Activated CD4-positive, alpha-beta T cell treated with anti-CD3 and anti-CD28 coated beads for 36 hours (primary cell): ENCODE measurements around the gene MEN1. TPM values are rescaled to one million over a fixed set of nuclear protein-coding genes. Genes with fewer than 3 reads are reported as not detected.
A peak's percentile ranks its signal among the peaks of the same experiment; 100 is the strongest.

Experiments used
- ATAC-seq: fragments of 200-7000 bp; cut with Tn5 transposase; one replicate; pipeline ENCODE4 v1.10.0; 2021; ENCODE audit warnings: mild to moderate bottlenecking, moderate library complexity
- CTCF ChIA-PET: fragments of 350-600 bp; sonication (Branson Sonifier 250); formaldehyde crosslinking; loops from one replicate; lab custom pipeline; 2021; ENCODE audit warnings: antibody characterized with exemption; lab: Charles Lee
- POLR2A ChIA-PET: fragments of 350-600 bp; sonication (Branson Sonifier 250); formaldehyde crosslinking; loops from one replicate; lab custom pipeline; 2021; ENCODE audit warnings: antibody characterized with exemption, inconsistent platforms; lab: Charles Lee
- DNase-seq: peaks from one replicate; pipeline ENCODE4 v3.0.0-alpha.2; 2020
- H3K27ac Mint-ChIP-seq: one replicate; pipeline ENCODE4 v1.8.0; 2021; ENCODE audit warnings: mixed read lengths
- H3K27me3 Mint-ChIP-seq: one replicate; pipeline ENCODE4 v1.8.0; 2021; ENCODE audit warnings: mixed read lengths
- H3K36me3 Mint-ChIP-seq: one replicate; pipeline ENCODE4 v1.8.0; 2021; ENCODE audit warnings: low read depth, mixed read lengths
- H3K4me1 Mint-ChIP-seq: one replicate; pipeline ENCODE4 v1.8.0; 2021; ENCODE audit warnings: mixed read lengths
- H3K4me3 Mint-ChIP-seq: one replicate; pipeline ENCODE4 v1.8.0; 2021; ENCODE audit warnings: mild to moderate bottlenecking, moderate library complexity, mixed read lengths
- H3K9me3 Mint-ChIP-seq: one replicate; pipeline ENCODE4 v1.8.0; 2021; ENCODE audit warnings: low read depth, mixed read lengths
- intact Hi-C, 2 experiments: fragments of 100-400 bp; cut with DNase I in 1 of 2; cut with micrococcal nuclease in 1 of 2; formaldehyde crosslinking; loops; one replicate each; pipeline versions ENCODE4 v1.14.2 to v1.15.1; 2022 to 2024; cut with DNase I, micrococcal nuclease
- total RNA-seq, 2 experiments: library from RNA; stranded (reverse); gene quantifications; one replicate each; pipeline ENCODE4 v1.2.3, GENCODE V29; 2021

Gene MEN1
- total RNA-seq, 2 experiments from 2014 or later: 34.8 to 38.5 TPM

DNA sequence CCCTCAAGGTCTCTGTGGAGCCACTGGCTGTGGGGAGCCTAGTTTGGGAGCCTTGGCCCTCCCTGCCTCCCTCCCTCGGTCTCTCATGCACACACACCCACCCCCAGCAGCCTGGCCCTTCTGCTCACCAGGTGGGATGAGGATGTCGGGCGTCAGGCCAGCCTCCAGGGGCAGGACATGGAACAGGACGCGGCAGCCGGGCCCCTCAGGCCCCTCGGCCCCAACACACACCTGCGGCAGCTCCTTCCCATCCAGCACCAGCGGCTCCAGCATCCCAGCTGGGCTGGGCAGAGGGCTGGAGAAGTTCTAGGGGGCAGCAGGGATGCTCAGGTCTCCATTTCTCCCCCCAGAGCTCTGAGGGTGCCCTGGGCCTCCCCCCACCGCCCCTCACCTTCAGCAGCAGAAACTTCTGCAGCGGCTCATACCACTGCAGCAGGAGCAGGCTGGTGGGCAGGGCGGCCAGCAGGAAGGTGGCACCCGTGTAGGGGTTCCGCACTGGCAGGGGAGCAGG lies 18.5 kb downstream of the MEN1 start:
- Mint-ChIP-seq H3K4me3 (no peak overlapping the region), H3K27ac (no peak overlapping the region), H3K27me3 (no peaks in the 10 kb centered on the region), H3K9me3 (no peaks in the 10 kb centered on the region), H3K4me1 (peaks cover 14% of the 10 kb centered on the region), H3K36me3 (peaks cover 15% of the 10 kb centered on the region)
- intact Hi-C loops: no loop called here
- ATAC-seq (no peak), DNase-seq (no peak)
- POLR2A ChIA-PET: interaction anchor here (1.1 kb wide), 1 partner anchor 13 kb away, joined by 3 read pairs; the partner anchor contains the start of gene SF1
- CTCF ChIA-PET: interaction anchor here (0.7 kb wide), 1 partner anchor 310 kb away, joined by 3 read pairs; no protein-coding TSS in a partner anchor

DNA sequence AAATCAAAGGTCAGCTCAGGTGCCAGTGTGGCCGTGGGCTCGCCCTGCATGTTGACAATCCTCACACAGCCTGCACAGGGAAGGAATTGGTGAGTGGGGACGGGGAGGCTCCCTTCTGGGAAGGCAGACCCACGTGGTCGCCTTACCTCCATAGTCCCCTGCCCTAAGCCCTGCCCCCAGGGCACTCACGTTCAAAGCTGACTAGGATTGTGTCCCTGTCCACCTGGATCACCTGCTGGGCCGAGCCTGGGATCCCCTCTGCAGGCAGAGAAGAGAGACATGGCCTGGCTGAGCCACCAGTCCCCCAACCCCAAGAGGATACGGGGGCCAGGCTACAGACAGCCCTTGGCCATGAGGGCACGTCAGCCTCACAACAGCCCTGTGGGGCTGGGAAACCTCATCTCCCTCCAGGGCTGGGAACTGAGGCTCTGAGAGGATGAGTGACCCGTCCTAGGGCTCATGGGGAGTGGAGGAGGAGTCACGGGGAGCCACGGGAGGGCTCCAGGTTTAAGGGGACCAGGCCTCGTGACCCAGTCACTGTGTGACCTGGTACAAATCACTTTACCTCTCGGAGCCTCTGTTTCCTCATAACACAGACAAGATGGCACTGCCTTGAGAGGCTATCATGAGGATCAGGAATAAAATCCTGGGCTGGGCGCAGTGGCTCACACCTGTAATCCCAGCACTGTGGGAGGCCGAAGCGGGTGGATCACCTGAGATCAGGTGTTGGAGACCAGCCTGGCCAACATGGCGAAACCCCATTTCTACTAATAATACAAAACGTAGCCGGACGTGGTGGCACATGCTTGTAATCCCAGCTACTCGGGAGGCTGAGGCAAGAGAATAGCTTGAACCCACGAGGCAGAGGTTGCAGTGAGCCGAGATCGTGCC lies 19.9 kb downstream of the MEN1 start:
- peaks cover 14% of the 10 kb centered on the region for H3K4me1 Mint-ChIP-seq
- peaks cover 8% of the 10 kb centered on the region for H3K36me3 Mint-ChIP-seq
- no peak for ATAC-seq
- no peaks in the 10 kb centered on the region for H3K27me3 Mint-ChIP-seq
- intact Hi-C loops: no loop called here
- no peak for DNase-seq
- H3K9me3 Mint-ChIP-seq: no peaks in the 10 kb centered on the region
- CTCF ChIA-PET: no interaction called here
- H3K27ac Mint-ChIP-seq: no peak overlapping the region
- H3K4me3 Mint-ChIP-seq: no peak overlapping the region
- POLR2A ChIA-PET: interaction anchor here (1.1 kb wide), 1 partner anchor 12 kb away, joined by 3 read pairs; the partner anchor contains the start of gene SF1

DNA sequence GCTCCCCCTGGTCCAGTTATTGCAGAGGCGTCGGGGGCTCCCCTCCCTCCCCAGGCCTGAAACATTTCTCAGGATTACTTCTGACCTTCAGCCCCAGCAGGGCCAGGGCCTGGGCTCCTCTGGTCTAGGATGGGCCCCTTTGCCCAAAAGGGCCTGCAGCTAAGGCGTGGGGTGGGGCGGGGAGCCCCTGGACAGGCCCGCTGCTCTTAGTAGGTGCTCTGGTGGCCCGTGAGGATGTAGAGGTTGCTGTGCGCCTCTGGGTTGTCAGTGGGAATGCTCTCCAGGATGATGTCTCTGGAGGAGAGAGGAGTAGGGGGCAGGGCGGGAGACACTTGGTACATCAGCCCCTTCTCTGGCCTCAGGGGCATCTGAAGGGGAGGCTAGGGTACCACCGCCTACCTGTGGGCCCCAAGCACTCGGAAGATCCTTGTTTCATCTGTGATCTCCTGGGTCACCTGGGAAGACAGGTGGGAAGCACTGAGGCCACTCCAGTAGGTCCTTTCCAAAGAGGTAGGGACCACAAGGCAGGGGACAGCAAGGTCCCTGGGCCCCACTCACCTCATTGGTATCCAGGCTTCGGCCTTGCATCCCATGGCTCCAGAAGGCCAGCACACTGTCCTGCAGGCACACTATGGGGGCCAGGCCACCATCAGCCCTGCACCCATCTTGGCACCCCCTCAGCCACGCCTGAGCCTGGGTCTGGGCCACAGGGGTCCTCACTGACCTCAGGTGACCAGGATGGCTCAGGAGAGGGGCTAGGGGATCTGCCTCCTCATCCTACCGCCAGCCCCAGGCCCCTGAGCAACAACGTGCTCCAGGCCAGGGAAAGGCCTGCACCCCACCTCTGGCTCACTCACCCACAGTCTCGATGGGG lies 20.8 kb downstream of the MEN1 start:
- ATAC-seq: no peak

DNA sequence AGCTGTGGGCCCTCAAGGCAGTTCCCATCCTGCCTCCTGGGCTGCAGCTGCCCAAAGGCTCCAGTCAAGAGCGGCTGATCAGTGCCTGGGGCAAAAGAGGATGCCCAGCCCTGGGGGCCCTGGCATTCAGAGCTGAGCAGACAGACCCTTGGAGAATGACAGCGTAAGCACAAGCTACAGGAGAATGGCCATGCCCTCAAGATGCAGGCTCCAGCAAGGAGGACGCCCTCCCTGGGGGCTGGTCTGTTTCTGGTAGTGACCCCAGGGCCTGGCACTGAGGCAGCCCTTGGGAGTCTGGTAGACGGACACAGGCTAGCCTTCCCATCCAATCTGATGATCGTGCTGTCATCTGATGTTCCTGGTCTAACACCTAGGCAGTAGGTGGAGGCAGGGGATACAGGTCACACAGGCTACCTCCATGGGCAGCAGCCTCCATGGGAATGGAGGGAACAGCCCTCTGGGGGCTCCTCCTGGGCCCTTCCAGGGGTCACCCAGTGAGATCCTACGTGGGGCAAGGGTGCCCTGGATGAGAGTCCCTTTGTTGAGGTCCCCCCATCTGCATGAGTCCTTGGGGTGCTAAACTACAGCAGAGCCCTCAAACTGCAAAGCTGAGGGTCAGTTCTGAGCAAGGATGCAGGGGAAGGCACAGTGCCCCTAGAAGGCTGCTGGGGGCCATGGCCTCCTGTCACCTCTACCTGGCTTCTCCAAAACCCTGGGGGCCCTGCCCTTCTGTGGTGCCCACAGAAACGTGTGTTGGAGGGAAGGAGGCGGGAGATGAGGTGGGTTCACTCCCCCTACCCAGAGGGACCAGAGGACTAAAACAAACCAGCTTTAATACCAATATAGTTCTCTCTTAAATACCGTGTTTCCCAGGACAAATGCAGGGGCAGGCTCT lies 21.8 kb downstream of the MEN1 start:
- ChIA-PET POLR2A (no interaction called here), CTCF (interaction anchor here (0.5 to 1.8 kb wide), 6 partner anchors 11 to 25 kb away, joined by 3 to 5 read pairs (median 3); partner anchors contain the start of gene MEN1)
- Mint-ChIP-seq H3K4me1 (peaks cover 10% of the 10 kb centered on the region), H3K36me3 (peaks cover 8% of the 10 kb centered on the region), H3K9me3 (no peaks in the 10 kb centered on the region), H3K27me3 (no peaks in the 10 kb centered on the region), H3K4me3 (no peak overlapping the region), H3K27ac (no peak overlapping the region)
- intact Hi-C loops: no loop called here
- DNase-seq: no peak
- ATAC-seq: no peak

More for the DNA sequence above, 20.8 kb downstream of the MEN1 start:
- ChIA-PET CTCF (no interaction called here), POLR2A (no interaction called here)
- Mint-ChIP-seq H3K9me3 (no peaks in the 10 kb centered on the region), H3K27me3 (no peaks in the 10 kb centered on the region), H3K27ac (no peak overlapping the region), H3K36me3 (peaks cover 8% of the 10 kb centered on the region), H3K4me3 (no peak overlapping the region), H3K4me1 (peaks cover 16% of the 10 kb centered on the region)
- no peak for DNase-seq
- intact Hi-C loops: no loop called here

DNA sequence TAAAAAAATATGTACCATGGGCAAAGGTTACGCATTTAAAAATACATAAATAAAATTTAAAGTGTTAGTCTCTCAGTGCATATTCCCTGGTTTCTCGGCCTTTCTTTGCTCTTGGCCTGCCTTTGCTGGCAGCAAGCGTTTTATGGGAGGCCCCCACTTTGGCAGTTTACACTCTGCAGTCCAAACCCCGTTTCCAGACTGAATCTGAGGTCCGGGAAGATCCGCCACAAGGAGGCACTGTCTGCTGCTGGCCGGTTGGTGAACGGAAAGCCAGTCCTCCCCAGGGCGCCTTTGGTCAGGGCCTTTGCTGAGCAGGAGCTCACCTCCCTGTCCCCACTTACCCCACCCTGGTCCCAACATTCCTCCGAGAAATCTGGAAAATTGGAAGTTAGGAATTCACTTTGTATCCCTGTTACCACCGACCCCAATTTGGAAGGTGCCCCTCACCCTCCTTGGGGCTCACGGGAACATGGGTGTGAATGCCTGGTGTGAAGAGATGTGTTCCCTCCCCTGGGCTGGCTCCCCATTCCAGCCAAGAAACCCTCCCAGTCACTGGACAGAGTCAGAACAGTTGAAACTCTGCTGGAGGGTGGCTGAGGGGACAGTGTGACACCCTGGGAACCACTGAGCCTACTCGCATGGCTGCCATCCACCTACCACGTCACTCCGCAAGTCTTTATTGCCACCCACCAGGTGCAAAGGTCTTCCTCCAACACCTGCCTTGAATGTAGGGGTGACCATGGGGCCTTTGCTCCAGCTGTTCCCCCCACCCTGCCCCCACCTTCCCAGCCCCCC lies 22.6 kb downstream of the MEN1 start:
- no peaks in the 10 kb centered on the region for H3K27me3 Mint-ChIP-seq
- POLR2A ChIA-PET: no interaction called here
- H3K4me1 Mint-ChIP-seq: peaks cover 9% of the 10 kb centered on the region
- no peaks in the 10 kb centered on the region for H3K9me3 Mint-ChIP-seq
- ATAC-seq: peak; percentile 78
- no peak overlapping the region for H3K27ac Mint-ChIP-seq
- intact Hi-C loops: loop anchor here in 1 of 2 experiments (1.0 kb wide), 1 partner anchor 107 kb away; no protein-coding TSS in a partner anchor
- H3K4me3 Mint-ChIP-seq: no peak overlapping the region
- CTCF ChIA-PET: interaction anchor here (0.5 to 1.8 kb wide), 7 partner anchors 10 to 26 kb away, joined by 3 to 5 read pairs (median 3); partner anchors contain the start of gene MEN1
- peak; percentile 79 for DNase-seq
- H3K36me3 Mint-ChIP-seq: peaks cover 8% of the 10 kb centered on the region

DNA sequence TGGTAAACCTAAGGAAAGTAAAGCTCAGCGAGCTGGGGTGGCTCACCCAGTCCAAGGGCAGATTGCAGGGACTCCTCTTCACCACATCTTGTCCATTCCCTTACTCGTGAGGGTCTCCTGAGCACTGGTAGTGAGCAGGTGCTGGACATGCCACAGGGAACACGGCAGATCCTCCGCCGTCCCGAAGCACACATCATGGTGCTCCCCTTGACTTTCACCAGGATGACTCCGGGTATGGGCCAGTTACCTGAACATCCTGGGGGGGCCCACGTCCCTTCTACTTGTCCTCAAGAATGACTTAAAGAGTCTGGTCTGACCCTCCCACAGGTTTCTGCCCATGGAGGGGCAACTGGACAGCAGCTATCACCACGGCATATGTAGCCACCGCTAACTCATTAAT lies 24.0 kb downstream of the MEN1 start:
- H3K9me3 Mint-ChIP-seq: no peaks in the 10 kb centered on the region
- intact Hi-C loops: no loop called here
- CTCF ChIA-PET: interaction anchor here (0.6 to 1.9 kb wide), 6 partner anchors 13 to 101 kb away, joined by 3 to 6 read pairs (median 4); no protein-coding TSS in a partner anchor
- no peak for ATAC-seq
- POLR2A ChIA-PET: no interaction called here
- H3K4me1 Mint-ChIP-seq: peaks cover 11% of the 10 kb centered on the region
- no peak for DNase-seq
- H3K4me3 Mint-ChIP-seq: no peak overlapping the region
- H3K36me3 Mint-ChIP-seq: peaks cover 6% of the 10 kb centered on the region
- no peak overlapping the region for H3K27ac Mint-ChIP-seq
- no peaks in the 10 kb centered on the region for H3K27me3 Mint-ChIP-seq

DNA sequence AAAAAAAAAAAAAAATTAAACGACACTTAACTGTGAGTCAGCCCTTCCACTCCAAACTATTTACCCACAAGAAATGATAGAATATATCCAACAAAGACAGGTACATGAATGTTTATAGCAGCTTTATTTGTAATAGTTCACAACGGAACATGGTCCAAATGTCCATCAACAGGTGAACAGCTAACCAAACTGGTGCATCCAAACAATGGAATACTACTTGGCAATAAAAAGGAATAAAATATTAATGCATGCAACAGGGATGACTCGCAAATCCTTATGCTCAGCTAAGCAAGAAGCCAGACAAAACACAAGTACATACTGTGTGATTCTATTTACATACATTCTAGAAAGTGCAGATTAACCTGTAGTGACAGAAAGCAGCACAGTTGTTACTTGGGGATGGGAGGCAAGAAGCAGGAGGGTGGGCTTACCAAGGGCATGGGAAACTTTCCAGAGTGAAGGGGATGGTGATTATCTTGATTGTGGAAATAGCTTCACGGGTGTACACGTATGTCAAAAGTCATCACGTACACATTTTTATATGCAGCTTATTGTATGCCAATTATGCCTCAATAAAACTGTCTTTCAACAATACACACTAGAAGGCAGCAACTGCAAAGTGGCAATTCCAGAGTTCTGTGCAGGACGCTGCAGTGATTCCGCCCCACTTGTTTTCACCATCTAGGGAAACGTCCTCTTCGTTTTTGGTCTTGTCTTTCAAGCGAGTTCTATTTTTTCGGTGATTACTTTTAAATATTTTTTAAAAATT lies 25.4 kb downstream of the MEN1 start:
- Mint-ChIP-seq H3K9me3 (no peaks in the 10 kb centered on the region), H3K4me1 (peaks cover 22% of the 10 kb centered on the region), H3K36me3 (peaks cover 9% of the 10 kb centered on the region), H3K4me3 (no peak overlapping the region), H3K27ac (no peak overlapping the region), H3K27me3 (no peaks in the 10 kb centered on the region)
- ATAC-seq (no peak), DNase-seq (no peak)
- intact Hi-C loops: no loop called here
- ChIA-PET POLR2A (no interaction called here), CTCF (interaction anchor here (0.9 to 1.9 kb wide), 4 partner anchors 11 to 63 kb away, joined by 4 to 6 read pairs (median 4); no protein-coding TSS in a partner anchor)

DNA sequence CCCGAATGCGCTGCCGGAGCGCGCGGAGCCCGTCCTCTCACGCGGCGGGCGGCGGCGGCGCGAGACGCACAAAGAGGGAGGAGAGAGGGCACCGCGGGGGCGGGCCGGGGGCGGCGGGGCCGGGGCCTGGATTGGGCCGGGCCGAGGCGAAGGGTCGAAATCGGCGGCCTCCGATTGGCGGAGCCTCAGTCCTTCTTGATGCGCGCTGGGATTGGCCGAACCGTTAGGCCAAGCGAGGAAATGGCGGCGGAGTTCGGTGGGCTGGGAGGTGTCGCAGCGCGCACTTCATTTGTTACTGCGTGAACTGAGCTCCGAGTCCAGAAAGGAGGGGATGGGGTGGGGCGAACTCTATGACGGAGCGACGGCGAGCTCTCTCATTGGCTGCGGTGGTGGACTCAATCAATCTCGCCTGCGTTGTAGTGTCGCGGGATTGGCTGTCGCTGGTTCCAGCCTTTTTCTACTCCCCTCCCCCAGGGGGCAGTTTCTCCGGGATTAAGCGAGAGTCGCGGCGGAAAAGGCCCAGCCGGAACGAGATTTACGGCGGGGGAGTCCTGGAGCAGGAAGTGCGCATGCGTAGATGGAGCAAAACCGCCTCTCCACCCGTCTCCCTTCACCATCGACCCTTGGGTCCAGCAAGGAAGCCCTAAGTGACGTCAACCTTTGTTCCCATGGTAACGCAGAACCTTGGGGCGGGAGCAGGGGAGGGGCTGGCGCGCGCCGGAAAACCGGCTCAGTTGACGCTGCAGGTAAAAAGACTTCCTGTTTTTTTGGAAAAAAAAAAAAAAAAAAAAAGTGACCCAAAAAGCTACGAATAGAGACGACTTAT lies 31.7 kb downstream of the MEN1 start, which contains the start of gene SF1:
TSS of gene SF1 (minus strand) at position 70 of the 826 bp plus-strand sequence. CDS start 150 bp downstream, outside the sequence.
- ChIA-PET CTCF (interaction anchor here (0.6 to 1.6 kb wide), 8 partner anchors 10 to 474 kb away, joined by 3 to 6 read pairs (median 4); partner anchors contain the start of genes ARL2, ESRRA, MEN1 and RASGRP2), POLR2A (interaction anchor here (0.6 to 2.1 kb wide), 17 partner anchors 9 to 1079 kb away, joined by 3 to 21 read pairs (median 4); partner anchors contain the start of genes CFL1, MALAT1, MAP4K2 and MRPL49)
- DNase-seq (peak; percentile 99), ATAC-seq (peak; percentile 91)
- H3K9me3 Mint-ChIP-seq: no peaks in the 10 kb centered on the region
- no peaks in the 10 kb centered on the region for H3K27me3 Mint-ChIP-seq
- H3K4me1 Mint-ChIP-seq: peaks cover 58% of the 10 kb centered on the region
- H3K27ac Mint-ChIP-seq: peak within 1 kb of the TSS; percentile 99
- intact Hi-C loops: loop anchor here (1.0 to 10.0 kb wide), 28 partner anchors 11 to 1489 kb away; partner anchors contain the start of genes EHD1 (in 2 of the 2), MAP4K2 (in 2 of the 2), ZNHIT2 (in 2 of the 2) and ATG2A (in 1 of the 2)
- peaks cover 42% of the 10 kb centered on the region for H3K36me3 Mint-ChIP-seq
- H3K4me3 Mint-ChIP-seq: peak within 1 kb of the TSS; percentile 97
